HepG2 (cell line): ENCODE results near the gene STRADA. TPM values are rescaled to one million over a fixed set of nuclear protein-coding genes. Genes with fewer than 3 reads are reported as not detected.
A peak's percentile ranks its signal among the peaks of the same experiment; 100 is the strongest.

ENCODE experiments used
- ATAC-seq: fragments of 200-7000 bp; cut with Tn5 transposase; 3 replicates; pipeline ENCODE4 v1.9.1; 2020; ENCODE audit warnings: mild to moderate bottlenecking, moderate library complexity
- BruUV-seq: library from RNA; stranded (reverse); fragments of 400-500 nt; replicated peaks from 2 replicates; lab custom pipeline; 2021; lab: Mats Ljungman, UMichigan
- CTCF ChIA-PET: fragments of 300-600 bp; formaldehyde crosslinking; extraction: SDS; loops from one replicate; lab custom pipeline; 2021; ENCODE audit warnings: low total read pairs, inconsistent platforms, low intra/inter-chr PET ratio; lab: Yijun Ruan, JAX
- POLR2A ChIA-PET: fragments of 350-600 bp; sonication (Branson Sonifier 250); formaldehyde crosslinking; loops from one replicate; lab custom pipeline; 2020; ENCODE audit warnings: antibody characterized with exemption, inconsistent platforms; lab: Yijun Ruan, JAX
- DNase-seq: peaks from one replicate; pipeline ENCODE4 v3.0.0-alpha.2; 2015; ENCODE audit warnings: low spot score
- FAIRE-seq: peaks from 3 replicates; lab custom pipeline; 2011; peaks lifted over from hg19 to GRCh38; lab: Jason Lieb, UNC
- H2AFZ ChIP-seq: one replicate; pipeline ENCODE4 v1.6.1; 2011; ENCODE audit warnings: low read length, inconsistent platforms
- H3K27ac ChIP-seq: fragments of 300-600 bp; 3 replicates; pipeline ENCODE4 v1.8.0; 2011; ENCODE audit warnings: mixed run types, mild to moderate bottlenecking, mixed read lengths, low read length, inconsistent platforms; ENCODE audit not compliant: insufficient read depth; ENCODE audit errors: extremely low read length
- H3K27me3 ChIP-seq, 2 experiments: fragments of 200-600 bp in 1 of 2; 2 replicates in 1 of 2; 3 replicates in 1 of 2; pipeline versions ENCODE4 v1.6.0 to v1.8.0; 2011; ENCODE audit warnings: low read length in 2 of 2, mild to moderate bottlenecking in 2 of 2, moderate library complexity in 2 of 2, inconsistent platforms in 1 of 2; ENCODE audit not compliant: insufficient read depth in 2 of 2, control insufficient read depth in 1 of 2
- H3K36me3 ChIP-seq, 2 experiments: fragments of 200-600 bp in 1 of 2; replicated peaks in 1 of 2; 2 replicates in 1 of 2; 3 replicates in 1 of 2; pipeline versions ENCODE4 v1.5.1 to v1.8.0; 2011; ENCODE audit warnings: low read length in 2 of 2, inconsistent platforms in 1 of 2; ENCODE audit not compliant: insufficient read depth in 2 of 2, control insufficient read depth in 1 of 2
- H3K4me1 ChIP-seq: 2 replicates; pipeline ENCODE4 v1.5.1; 2012; ENCODE audit warnings: low read length, inconsistent platforms; ENCODE audit not compliant: insufficient read depth
- H3K4me2 ChIP-seq: 2 replicates; pipeline ENCODE4 v1.6.0; 2011; ENCODE audit warnings: low read depth, low read length, inconsistent platforms
- H3K4me3 ChIP-seq, 3 experiments: fragments of 200-600 bp in 1 of 3; sonication (generic), shearing (Covaris generic) in 1 of 3; replicated peaks in 1 of 3; 2 replicates each; pipeline ENCODE4 v1.5.1; 2011 to 2016; ENCODE audit warnings: low read length in 3 of 3, inconsistent platforms in 2 of 3, low read depth in 2 of 3, mild to moderate bottlenecking in 2 of 3, control low read depth in 1 of 3, mixed read lengths in 1 of 3; ENCODE audit not compliant: insufficient read depth in 1 of 3
- H3K79me2 ChIP-seq: one replicate; pipeline ENCODE4 v1.6.1; 2011; ENCODE audit warnings: low read length, inconsistent platforms; ENCODE audit not compliant: insufficient read depth
- H3K9ac ChIP-seq: 2 replicates; pipeline ENCODE4 v1.6.0; 2011; ENCODE audit warnings: mild to moderate bottlenecking, low read depth, low read length, inconsistent platforms; ENCODE audit not compliant: insufficient read depth
- H3K9me3 ChIP-seq: 2 replicates; pipeline ENCODE4 v1.5.1; 2012; ENCODE audit warnings: mild to moderate bottlenecking, low read length
- H4K20me1 ChIP-seq: 2 replicates; pipeline ENCODE4 v1.6.0; 2011; ENCODE audit warnings: inconsistent platforms, mild to moderate bottlenecking, low read length, moderate library complexity; ENCODE audit not compliant: insufficient read depth
- AFF4 ChIP-seq: sonication (generic); formaldehyde crosslinking; IDR thresholded peaks from 2 replicates; pipeline ENCODE4 v1.4.0; 2020; ENCODE audit warnings: missing genetic modification reagents
- BHLHE40 ChIP-seq: IDR thresholded peaks from 2 replicates; pipeline ENCODE4 v1.6.1; 2011; ENCODE audit warnings: low read length, improper control_type of control experiment
- DMAP1 ChIP-seq: IDR thresholded peaks from 2 replicates; pipeline ENCODE4 v1.6.1; 2016
- IRX3 ChIP-seq: sonication (generic); formaldehyde crosslinking; IDR thresholded peaks from 2 replicates; pipeline ENCODE4 v1.8.1; 2023; ENCODE audit warnings: mild to moderate bottlenecking, low read depth, missing genetic modification reagents, borderline replicate concordance
- KLF16 ChIP-seq, 2 experiments: sonication (generic) in 1 of 2; formaldehyde crosslinking in 1 of 2; IDR thresholded peaks; 2 replicates each; pipeline versions ENCODE4 v1.6.1 to v1.8.0; 2016 to 2023; ENCODE audit warnings: missing genetic modification reagents in 2 of 2, missing compliant biosample characterization in 1 of 2
- MXD1 ChIP-seq: sonication (generic); formaldehyde crosslinking; IDR thresholded peaks from 2 replicates; pipeline ENCODE4 v1.4.0; 2020; ENCODE audit warnings: mild to moderate bottlenecking, missing genetic modification reagents
- RFXAP ChIP-seq: sonication (generic); formaldehyde crosslinking; IDR thresholded peaks from 2 replicates; pipeline ENCODE4 v1.4.0; 2020; ENCODE audit warnings: missing genetic modification reagents, borderline replicate concordance
- RXRA ChIP-seq: sonication (generic); formaldehyde crosslinking; IDR thresholded peaks from 2 replicates; pipeline ENCODE4 v1.5.1; 2020; ENCODE audit warnings: missing genetic modification reagents
- STAT6 ChIP-seq: sonication (generic); formaldehyde crosslinking; IDR thresholded peaks from 2 replicates; pipeline ENCODE4 v1.4.0; 2020; ENCODE audit warnings: missing genetic modification reagents, mild to moderate bottlenecking, borderline replicate concordance
- ZFP36L1 ChIP-seq: sonication (generic); formaldehyde crosslinking; IDR thresholded peaks from 2 replicates; pipeline ENCODE4 v1.8.0; 2022; ENCODE audit warnings: mild to moderate bottlenecking, missing genetic modification reagents, moderate library complexity
- ZNF136 ChIP-seq: sonication (generic); formaldehyde crosslinking; IDR thresholded peaks from 2 replicates; pipeline ENCODE4 v1.8.1; 2022; ENCODE audit warnings: low read depth, mild to moderate bottlenecking, moderate library complexity, missing genetic modification reagents
- ZNF652 ChIP-seq: IDR thresholded peaks from 2 replicates; pipeline ENCODE4 v1.6.1; 2016; ENCODE audit warnings: low read depth, borderline replicate concordance
- ZNF737 ChIP-seq: sonication (generic); formaldehyde crosslinking; IDR thresholded peaks from 2 replicates; pipeline ENCODE4 v1.5.0; 2020; ENCODE audit warnings: missing genetic modification reagents, mild to moderate bottlenecking, borderline replicate concordance
- ZNF790 ChIP-seq: sonication (generic); formaldehyde crosslinking; IDR thresholded peaks from 2 replicates; pipeline ENCODE4 v1.8.0; 2022; ENCODE audit warnings: missing genetic modification reagents, mild to moderate bottlenecking, borderline replicate concordance
- ZNF83 ChIP-seq: sonication (generic); formaldehyde crosslinking; IDR thresholded peaks from 2 replicates; pipeline ENCODE4 v1.4.0; 2020; ENCODE audit warnings: missing genetic modification reagents, mild to moderate bottlenecking, borderline replicate concordance
- ZNF839 ChIP-seq: sonication (generic); formaldehyde crosslinking; IDR thresholded peaks from 2 replicates; pipeline ENCODE4 v1.4.0; 2020; ENCODE audit warnings: missing genetic modification reagents, mild to moderate bottlenecking, borderline replicate concordance
- WGBS: methylation state at CpG from one replicate; pipeline ENCODE4 v1.1.6; 2017; ENCODE audit warnings: low lambda C conversion rate; 5-methylcytosine and 5-hydroxymethylcytosine counted together
- in situ Hi-C: cut with HindIII; loops from 2 replicates; pipeline ENCODE4 v1.10.0; 2017; ENCODE audit warnings: low pct_unique_long_range_greater_than_20kb; ENCODE audit not compliant: extremely low pct_ligation_motif_present
- intact Hi-C: fragments of 100-400 bp; cut with micrococcal nuclease; formaldehyde crosslinking; loops from one replicate; pipeline ENCODE4 v1.10.0; 2022; ENCODE audit not compliant: unreplicated experiment
- polyA plus RNA-seq, 8 experiments: library from polyadenylated mRNA; depleted of rRNA in 3 of 8; stranded (reverse) in 7 of 8; unstranded in 1 of 8; fragments of >200 nt; fragmentation: Illumina TruSeq in 4 of 8; extraction: Trizol in 4 of 8; gene quantifications; 2 replicates each; pipeline versions ENCODE4 v1.2.1 to v1.2.3, GENCODE V29; 2011 to 2016; ENCODE audit warnings: low read depth in 4 of 8, missing spikeins in 1 of 8, mixed read lengths in 1 of 8; ENCODE audit not compliant: insufficient read depth in 1 of 8
- total RNA-seq, 5 experiments: library from RNA; depleted of rRNA; stranded (reverse); fragments of >200 nt; fragmentation: Illumina TruSeq; extraction: Trizol; gene quantifications; 2 replicates each; pipeline ENCODE4 v1.2.3, GENCODE V29; 2016; ENCODE audit warnings: low read depth in 1 of 5

STRADA gene
- total and polyA plus RNA-seq, 2 of the 13 experiments (the other 11 are each of a cell fraction or from before 2014, with no cell fraction given) = 17.6 to 17.9 TPM

- ChIA-PET CTCF (no interaction called here), POLR2A (interaction anchor here (1.0 to 5.0 kb wide), 31 partner anchors 9 to 732 kb away, joined by 3 to 77 read pairs (median 7); partner anchors contain the start of genes CEP95, DCAF7, DDX5 and FTSJ3)
- Histone ChIP-seq H3K4me2 (peak within 1 kb of the TSS; percentile 94), H3K9me3 (no peaks in the 10 kb centered on the region), H4K20me1 (peaks cover 46% of the 10 kb centered on the region), H3K4me1 (peaks cover 48% of the 10 kb centered on the region), H3K79me2 (peaks cover 90% of the 10 kb centered on the region), H3K36me3 (peaks cover 7 to 27% of the 10 kb centered on the region in 2 experiments; a peak in 4 of 5 replicates), H3K27me3 (peaks cover 0 to 6% of the 10 kb centered on the region in 2 experiments; a peak in 1 of 5 replicates), H3K9ac (peak within 1 kb of the TSS; percentile 98), H3K27ac (peak within 1 kb of the TSS; percentile 100), H3K4me3 (peak within 1 kb of the TSS; percentile 93 to 99 (median 94)), H2AFZ (peak within 1 kb of the TSS; percentile 57)
- FAIRE-seq (no peak), ATAC-seq (peak; percentile 52), DNase-seq (peak; percentile 64)
- intact Hi-C loops = loop anchor here (5.0 to 10.0 kb wide), 3 partner anchors 53 to 350 kb away; partner anchors contain the start of genes FTSJ3, PSMC5 and SMARCD2
- no TSS peak for BruUV-seq
- WGBS = 0% methylated on average over 43 of the region's 67 CpGs
- in situ Hi-C loops = no loop called here
- no peak for TF ChIP-seq ZNF839 (CRISPR knock-in tag)
- TF ChIP-seq ZFP36L1 (CRISPR knock-in tag) = 0 out of 2 replicates have a peak, but pooled peaks have one; percentile 55
- no peak for TF ChIP-seq ZNF136
- TF ChIP-seq RXRA (CRISPR knock-in tag) = no peak
- TF ChIP-seq STAT6 (CRISPR knock-in tag) = no peak
- TF ChIP-seq KLF16 (CRISPR knock-in tag; IDR thresholded peaks at IDR 0.05) = no peak; a peak in 1 of 4 replicates
- TF ChIP-seq ZNF737 (CRISPR knock-in tag) = no peak
- TF ChIP-seq ZNF790 (CRISPR knock-in tag) = peak; percentile 22; the same call in 1 of the 2 replicates
- no peak; the same call in 1 of the 2 replicates for TF ChIP-seq MXD1 (CRISPR knock-in tag)
- no peak for TF ChIP-seq RFXAP (CRISPR knock-in tag)
- TF ChIP-seq BHLHE40 = no peak
- TF ChIP-seq DMAP1 (CRISPR knock-in tag) = no peak
- no peak for TF ChIP-seq AFF4 (CRISPR knock-in tag)
- peak; percentile 37; the same call in 1 of the 2 replicates for TF ChIP-seq IRX3 (CRISPR knock-in tag)
- no peak for TF ChIP-seq ZNF652 (CRISPR knock-in tag)
- TF ChIP-seq ZNF83 (CRISPR knock-in tag) = peak; percentile 78
Observed at GRCh38 chr17:63774141-63774968, 32.8 kb upstream of the STRADA start, which contains the start of gene DDX42. Gene DDX42 (plus strand): TSS chr17:63774170. CDS start chr17:63787050, 12,880 bp downstream.
